Calu3 (cell line): ENCODE results near the gene PDCD10. TPM values are rescaled to one million over a fixed set of nuclear protein-coding genes. Genes with fewer than 3 reads are reported as not detected.

Experiments used
- BruUV-seq: library from RNA; stranded (reverse); fragments of 400-500 nt; replicated peaks from 2 replicates; lab custom pipeline; 2021; lab: Mats Ljungman, UMichigan
- CTCF ChIA-PET: fragments of 300-600 bp; sonication (Branson Sonifier 250); formaldehyde crosslinking; loops from one replicate; lab custom pipeline; 2022; ENCODE audit warnings: antibody characterized with exemption; lab: Charles Lee
- DNase-seq: peaks from one replicate; pipeline ENCODE4 v3.0.0; 2022
- H3K27ac Mint-ChIP-seq: one replicate; pipeline ENCODE4 v1.8.0; 2022; ENCODE audit warnings: mixed read lengths; ENCODE audit not compliant: unreplicated experiment
- H3K27me3 Mint-ChIP-seq: one replicate; pipeline ENCODE4 v1.8.0; 2022; ENCODE audit warnings: mixed read lengths; ENCODE audit not compliant: unreplicated experiment
- H3K36me3 Mint-ChIP-seq: one replicate; pipeline ENCODE4 v1.8.0; 2022; ENCODE audit warnings: mild to moderate bottlenecking, moderate library complexity, mixed read lengths; ENCODE audit not compliant: insufficient read depth, unreplicated experiment
- H3K4me1 Mint-ChIP-seq: one replicate; pipeline ENCODE4 v1.8.0; 2022; ENCODE audit warnings: mild to moderate bottlenecking, low read depth, mixed read lengths; ENCODE audit not compliant: unreplicated experiment
- H3K4me3 Mint-ChIP-seq: one replicate; pipeline ENCODE4 v1.8.0; 2022; ENCODE audit warnings: mild to moderate bottlenecking, low read depth, moderate library complexity, mixed read lengths; ENCODE audit not compliant: unreplicated experiment
- H3K9me3 Mint-ChIP-seq: one replicate; pipeline ENCODE4 v1.8.0; 2022; ENCODE audit warnings: low read depth, mixed read lengths; ENCODE audit not compliant: unreplicated experiment
- intact Hi-C: fragments of 100-400 bp; cut with micrococcal nuclease; formaldehyde crosslinking; loops from one replicate; pipeline ENCODE4 v1.10.0; 2022; ENCODE audit not compliant: unreplicated experiment
- total RNA-seq: library from RNA; stranded (reverse); gene quantifications from 2 replicates; pipeline ENCODE4 v1.2.3, GENCODE V29; 2022
- TF ChIP-seq, protein P1 (sequence below): fragments of 200-600 bp; IDR thresholded peaks from one replicate; pipeline ENCODE4 v1.8.0; 2022; ENCODE audit warnings: antibody characterized with exemption; ENCODE audit not compliant: unreplicated experiment

The PDCD10 gene
- total RNA-seq, 1 experiment from 2014 or later: 117 TPM

DNA sequence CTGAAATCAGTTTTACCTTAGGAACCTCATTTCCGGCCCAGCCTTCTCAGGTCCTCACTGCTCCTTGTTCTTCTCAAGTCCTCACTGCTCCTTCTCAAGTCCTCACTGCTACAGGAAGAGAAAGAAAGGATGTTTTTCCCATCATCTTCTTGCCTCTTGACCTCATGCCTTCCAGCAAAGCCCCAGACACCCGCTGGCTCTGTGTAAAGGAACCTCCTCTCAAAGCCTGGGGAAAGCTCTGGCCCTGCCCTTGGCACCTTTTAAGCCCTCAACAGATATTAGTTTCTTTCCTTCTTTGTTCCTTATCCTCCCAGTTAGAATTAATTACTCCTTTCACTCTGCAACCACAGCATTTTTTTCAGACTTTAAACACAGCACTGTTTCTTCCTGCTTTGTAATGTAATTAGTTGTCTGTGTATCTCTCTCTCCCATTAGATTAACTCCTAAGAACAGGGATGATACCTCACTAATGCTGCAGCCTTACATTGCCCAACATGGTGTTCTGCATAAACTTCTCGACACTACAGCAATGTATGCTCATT, 76.9 kb downstream of the PDCD10 start:
- no peak for DNase-seq
- no peaks in the 10 kb centered on the region for H3K9me3 Mint-ChIP-seq
- intact Hi-C loops: no loop called here
- no peak overlapping the region for H3K4me3 Mint-ChIP-seq
- no peaks in the 10 kb centered on the region for H3K36me3 Mint-ChIP-seq
- no peak overlapping the region for H3K27ac Mint-ChIP-seq
- no peaks in the 10 kb centered on the region for H3K27me3 Mint-ChIP-seq
- CTCF ChIA-PET: no interaction called here
- BruUV-seq: no TSS peak
- H3K4me1 Mint-ChIP-seq: no peaks in the 10 kb centered on the region
- TF ChIP-seq, protein P1, sequence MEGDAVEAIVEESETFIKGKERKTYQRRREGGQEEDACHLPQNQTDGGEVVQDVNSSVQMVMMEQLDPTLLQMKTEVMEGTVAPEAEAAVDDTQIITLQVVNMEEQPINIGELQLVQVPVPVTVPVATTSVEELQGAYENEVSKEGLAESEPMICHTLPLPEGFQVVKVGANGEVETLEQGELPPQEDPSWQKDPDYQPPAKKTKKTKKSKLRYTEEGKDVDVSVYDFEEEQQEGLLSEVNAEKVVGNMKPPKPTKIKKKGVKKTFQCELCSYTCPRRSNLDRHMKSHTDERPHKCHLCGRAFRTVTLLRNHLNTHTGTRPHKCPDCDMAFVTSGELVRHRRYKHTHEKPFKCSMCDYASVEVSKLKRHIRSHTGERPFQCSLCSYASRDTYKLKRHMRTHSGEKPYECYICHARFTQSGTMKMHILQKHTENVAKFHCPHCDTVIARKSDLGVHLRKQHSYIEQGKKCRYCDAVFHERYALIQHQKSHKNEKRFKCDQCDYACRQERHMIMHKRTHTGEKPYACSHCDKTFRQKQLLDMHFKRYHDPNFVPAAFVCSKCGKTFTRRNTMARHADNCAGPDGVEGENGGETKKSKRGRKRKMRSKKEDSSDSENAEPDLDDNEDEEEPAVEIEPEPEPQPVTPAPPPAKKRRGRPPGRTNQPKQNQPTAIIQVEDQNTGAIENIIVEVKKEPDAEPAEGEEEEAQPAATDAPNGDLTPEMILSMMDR: no peak

DNA sequence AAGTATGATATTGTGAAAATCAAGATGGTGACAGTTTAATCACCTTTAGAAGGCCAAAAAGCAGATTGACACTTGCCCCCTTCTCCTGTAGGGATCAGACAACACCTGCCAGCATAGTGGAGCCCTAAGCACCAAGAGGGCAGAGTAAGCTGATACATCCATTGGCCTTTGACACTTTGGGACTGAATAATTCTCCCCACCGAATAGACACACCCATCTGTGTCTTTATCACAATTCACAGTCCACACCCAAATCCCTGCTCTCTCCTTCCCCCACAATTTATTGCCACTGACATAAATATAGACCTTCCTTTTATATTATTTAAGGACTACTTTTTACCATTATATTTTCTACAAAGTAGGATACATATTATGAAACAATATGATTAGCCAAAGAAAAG, 77.9 kb downstream of the PDCD10 start:
- CTCF ChIA-PET: no interaction called here
- Mint-ChIP-seq H3K27ac (no peak overlapping the region), H3K9me3 (no peaks in the 10 kb centered on the region), H3K36me3 (no peaks in the 10 kb centered on the region), H3K4me3 (no peak overlapping the region), H3K27me3 (no peaks in the 10 kb centered on the region), H3K4me1 (no peaks in the 10 kb centered on the region)
- no peak for DNase-seq
- no TSS peak for BruUV-seq
- intact Hi-C loops: no loop called here
- TF ChIP-seq, protein P1: no peak

DNA sequence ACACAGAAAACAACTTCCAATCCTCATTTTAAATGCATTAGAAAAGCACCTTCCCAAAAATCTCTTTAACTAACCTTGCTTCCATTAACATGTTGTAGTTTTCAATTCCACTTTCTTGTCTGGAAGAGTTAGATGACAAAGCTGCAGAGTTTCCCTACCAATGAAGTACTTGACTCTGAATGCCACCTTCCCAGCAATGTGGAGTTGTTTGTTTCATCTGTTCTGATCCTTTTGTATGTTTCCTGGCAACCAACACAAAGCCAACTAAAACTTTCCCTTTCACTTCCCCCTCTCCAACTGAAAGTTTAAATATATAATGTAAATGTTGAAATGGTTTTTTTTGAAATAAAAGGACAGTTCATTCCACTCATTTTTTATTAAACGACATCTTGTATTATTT, 80.9 kb downstream of the PDCD10 start, which contains the start of gene WDR49:
WDR49 (minus strand) TSS at position 183 of the 400 bp plus-strand sequence. CDS start 517 bp downstream, outside the sequence.
- BruUV-seq: no TSS peak
- no peaks in the 10 kb centered on the region for H3K36me3 Mint-ChIP-seq
- H3K27me3 Mint-ChIP-seq: no peaks in the 10 kb centered on the region
- no peak for DNase-seq
- H3K4me3 Mint-ChIP-seq: no peak within 1 kb of the TSS
- H3K27ac Mint-ChIP-seq: no peak within 1 kb of the TSS
- no peaks in the 10 kb centered on the region for H3K4me1 Mint-ChIP-seq
- intact Hi-C loops: no loop called here
- CTCF ChIA-PET: interaction anchor here (1.0 kb wide), 1 partner anchor 273 kb away, joined by 3 read pairs; the partner anchor contains the start of gene ZBBX
- no peaks in the 10 kb centered on the region for H3K9me3 Mint-ChIP-seq
- TF ChIP-seq, protein P1: no peak

DNA sequence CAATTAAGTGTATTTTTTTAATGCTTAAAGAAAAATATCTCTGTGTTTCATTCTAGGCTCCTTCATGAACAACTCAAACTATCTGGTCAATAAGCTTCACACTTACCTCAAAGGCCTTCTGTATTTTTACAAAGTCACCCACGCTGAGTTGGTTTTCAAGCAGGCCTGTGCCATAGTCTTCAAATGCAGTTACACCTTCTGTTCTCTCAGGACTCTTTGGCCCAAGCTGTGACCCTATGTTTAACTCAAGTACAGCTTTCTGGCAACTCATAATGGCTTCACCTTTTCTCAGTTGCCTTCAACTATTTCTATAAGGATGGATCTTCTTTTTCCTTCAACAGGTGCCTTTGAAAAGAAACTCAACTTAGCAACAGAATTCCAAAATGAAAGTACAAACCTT, 81.5 kb downstream of the PDCD10 start:
- Mint-ChIP-seq H3K36me3 (no peaks in the 10 kb centered on the region), H3K4me1 (no peaks in the 10 kb centered on the region), H3K27me3 (no peaks in the 10 kb centered on the region), H3K27ac (no peak overlapping the region), H3K4me3 (no peak overlapping the region), H3K9me3 (no peaks in the 10 kb centered on the region)
- no peak for DNase-seq
- TF ChIP-seq, protein P1: no peak
- intact Hi-C loops: no loop called here
- BruUV-seq: no TSS peak
- CTCF ChIA-PET: interaction anchor here (1.0 kb wide), 1 partner anchor 273 kb away, joined by 3 read pairs; the partner anchor contains the start of gene ZBBX
